Stimulated activated CD4-positive, alpha-beta T cell treated with anti-CD3 and anti-CD28 coated beads, TNF-alpha, amount 100 ng/mL, for 4 hours (primary cell): ENCODE data around the gene APEH.
"Not testable (repeated sequence)": the region's sequence is repeated elsewhere in the genome, so short reads cannot be mapped to it uniquely, and the experiment has no call there.

Experiments
- DNase-seq, 3 experiments: peaks; one replicate each; pipeline ENCODE4 v3.0.0-alpha.2; 2020; ENCODE audit warnings: low read depth in 3 of 3

Gene APEH

GRCh38 chr3:49668861-49669260, 5.3 kb upstream of the APEH start:
- no peak for DNase-seq

DNA sequence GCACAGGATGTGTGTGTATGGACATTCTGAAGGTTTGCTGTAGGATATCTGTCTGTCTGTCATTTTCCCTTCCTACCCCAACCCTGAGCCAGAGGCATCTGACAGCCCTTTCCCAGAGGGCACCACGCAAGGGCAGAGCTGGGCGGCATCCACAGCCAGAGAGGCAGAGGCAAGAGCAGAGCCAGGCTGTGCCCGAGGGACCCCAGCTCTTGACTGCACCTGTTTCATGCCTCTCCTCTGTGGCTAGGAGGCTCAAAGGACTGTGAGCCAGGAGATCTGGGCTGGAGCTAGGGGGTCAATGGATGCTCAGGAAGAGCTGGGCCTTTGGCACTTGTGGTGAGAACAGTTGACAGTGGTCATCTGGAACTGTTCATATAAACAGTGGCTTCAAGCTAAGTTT, 4.8 kb upstream of the APEH start:
- DNase-seq, result no peak

DNA sequence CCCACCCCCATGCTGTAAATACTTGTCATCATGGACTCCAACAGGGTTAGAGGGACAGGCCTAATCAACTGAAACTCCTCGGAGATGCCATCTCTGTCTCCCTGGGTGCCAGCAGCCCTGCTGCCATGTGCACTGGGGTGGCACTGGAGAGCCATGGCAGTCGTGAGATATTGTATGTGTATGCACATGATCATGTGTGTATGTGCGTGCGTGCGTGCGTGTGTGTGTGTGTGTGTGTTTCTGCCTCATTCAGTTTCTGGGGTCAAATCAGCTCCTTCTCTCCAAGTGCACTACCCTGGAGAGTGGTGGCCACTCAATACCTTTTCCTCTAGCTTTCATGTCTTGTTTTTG, 3.2 kb upstream of the APEH start:
- DNase-seq, result no peak

DNA sequence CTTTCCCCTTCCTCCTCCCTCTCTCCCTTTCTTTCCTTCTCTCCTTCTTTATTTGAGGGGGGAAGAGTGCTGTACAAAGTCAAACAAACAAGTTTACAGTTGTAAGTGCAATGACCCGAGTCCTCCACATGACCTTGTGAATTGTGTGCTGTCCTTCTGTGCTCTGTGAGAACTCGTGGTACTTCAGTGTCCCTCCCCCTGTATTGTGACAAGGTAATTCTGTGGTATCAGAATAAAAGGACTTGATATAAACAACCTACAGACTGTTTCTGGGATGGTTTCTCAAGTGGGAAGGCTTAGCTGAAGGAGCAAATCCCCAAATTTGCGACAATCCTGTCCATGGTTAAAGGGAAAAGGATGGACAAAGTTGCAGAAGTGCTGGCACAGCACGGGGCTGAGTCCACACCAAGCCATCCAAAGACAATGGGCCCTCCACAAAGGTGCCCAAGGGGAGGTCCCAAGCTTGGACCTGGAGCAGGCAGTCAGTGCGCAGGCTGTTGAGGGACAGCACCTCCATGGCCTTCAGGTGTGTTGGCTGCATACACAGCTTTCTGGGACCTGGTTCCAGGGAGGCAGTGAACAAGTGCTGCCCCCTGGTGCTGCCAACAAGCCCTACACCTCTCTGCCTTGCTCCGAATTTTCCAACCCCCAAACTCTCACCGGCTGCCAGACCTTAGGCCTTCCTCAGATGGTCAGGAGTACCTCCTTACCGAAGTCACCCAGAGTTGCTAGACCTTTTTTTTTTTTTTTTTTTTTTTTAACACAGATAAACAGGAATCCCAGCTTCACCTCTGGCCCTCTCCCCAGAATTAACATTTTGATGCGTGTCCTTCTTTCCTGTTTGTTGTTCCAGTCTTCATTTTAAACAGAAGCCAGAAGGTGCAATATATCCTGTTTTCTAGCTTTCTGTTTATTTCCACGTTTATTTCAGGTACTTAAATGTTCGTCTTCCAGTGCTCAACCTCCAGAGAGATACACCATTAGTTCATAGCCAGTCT, 2.6 kb upstream of the APEH start:
- DNase-seq, result peak; percentile 46 to 60 (median 54)

GRCh38 chr3:49673121-49673714, 933 bp upstream of the APEH start:
- no peak for DNase-seq

DNA sequence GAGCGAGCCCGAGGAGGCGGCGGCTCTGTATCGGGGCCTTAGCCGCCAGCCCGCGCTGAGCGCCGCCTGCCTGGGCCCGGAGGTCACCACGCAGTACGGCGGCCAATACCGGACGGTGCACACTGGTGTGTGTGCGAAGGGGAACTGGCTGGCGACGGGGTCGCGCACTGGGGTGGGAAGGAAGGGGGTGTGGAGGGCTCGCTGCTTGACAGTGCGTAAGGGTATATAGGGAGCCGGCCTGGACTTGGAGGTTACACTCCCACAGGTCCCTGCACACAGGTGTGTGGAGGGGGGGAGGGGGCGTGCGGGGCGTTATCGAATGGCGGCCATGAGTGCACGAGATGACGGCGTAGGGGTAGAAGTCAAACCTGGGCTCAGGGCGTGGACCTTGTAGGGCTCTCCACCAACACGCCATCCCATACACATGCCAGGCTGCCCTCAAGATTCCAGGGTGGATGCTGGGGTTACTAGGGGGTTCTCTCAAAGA, 389 bp downstream of the APEH start:
- peak in 1 of 3 experiments; percentile 33 for DNase-seq

DNA sequence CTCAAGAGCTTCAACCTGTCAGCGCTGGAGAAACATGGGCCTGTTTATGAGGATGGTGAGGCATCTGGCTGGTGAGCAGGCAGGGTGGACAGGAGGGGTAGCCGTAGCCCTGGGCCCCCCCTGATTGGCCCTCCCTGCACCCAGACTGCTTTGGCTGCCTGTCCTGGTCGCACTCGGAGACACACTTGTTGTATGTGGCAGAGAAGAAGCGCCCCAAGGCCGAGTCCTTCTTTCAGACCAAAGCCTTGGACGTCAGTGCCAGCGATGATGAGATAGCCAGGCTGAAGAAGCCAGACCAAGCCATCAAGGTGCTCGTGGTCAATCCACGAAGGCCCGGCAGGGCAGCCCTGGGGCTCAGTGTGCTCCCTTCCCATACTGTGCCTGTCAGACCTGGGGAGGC, 1.8 kb downstream of the APEH start:
- DNase-seq, result no peak

DNA sequence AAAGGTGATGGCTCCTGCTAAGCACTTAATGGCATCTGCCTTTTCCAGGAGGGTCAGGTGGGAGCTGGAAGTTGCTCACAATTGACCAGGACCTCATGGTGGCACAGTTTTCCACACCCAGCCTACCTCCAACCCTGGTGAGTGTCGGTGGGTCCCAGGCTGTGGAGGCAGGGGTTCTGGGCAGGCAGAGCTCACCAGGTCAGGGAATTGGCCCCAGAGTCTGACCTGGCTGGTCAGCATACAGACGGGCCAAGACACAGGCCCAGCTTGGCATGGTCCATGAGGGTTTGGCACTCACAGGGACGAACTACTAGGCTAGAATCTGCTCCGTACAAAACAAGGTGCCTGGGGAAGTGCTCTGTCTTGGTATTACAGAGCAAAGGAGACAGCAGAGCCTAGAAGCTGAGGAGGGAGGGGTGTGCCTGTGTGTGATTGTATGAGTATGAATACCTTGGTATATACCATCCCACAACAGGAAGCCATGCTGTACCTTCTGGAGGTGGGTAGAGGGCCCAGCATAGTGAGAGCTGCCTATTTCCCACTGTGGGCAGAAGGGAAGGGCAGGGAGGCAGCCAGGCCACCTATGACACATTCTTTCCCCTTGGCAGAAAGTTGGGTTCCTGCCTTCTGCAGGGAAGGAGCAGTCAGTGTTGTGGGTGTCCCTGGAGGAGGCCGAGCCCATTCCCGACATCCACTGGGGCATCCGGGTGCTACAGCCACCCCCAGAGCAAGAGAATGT, 6.5 kb downstream of the APEH start:
- no peak for DNase-seq

DNA sequence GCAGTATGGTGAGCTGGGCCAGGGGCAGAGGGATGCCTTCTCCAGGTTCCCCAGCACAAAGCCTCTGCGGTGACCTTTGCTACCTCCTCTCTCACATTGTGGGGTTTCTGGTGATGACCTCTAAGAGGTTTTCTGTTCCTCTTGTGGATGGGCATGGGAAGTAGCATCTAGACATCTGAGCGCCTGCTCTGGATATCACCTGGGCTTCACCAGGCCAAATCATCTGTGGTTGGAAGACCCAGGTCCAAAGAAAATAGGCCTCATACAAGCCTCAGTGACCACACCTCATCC, 7.0 kb downstream of the APEH start:
- no peak for DNase-seq

- no peak for DNase-seq
These were observed 7.4 kb downstream of the APEH start for GRCh38 chr3:49681543-49681942.

DNA sequence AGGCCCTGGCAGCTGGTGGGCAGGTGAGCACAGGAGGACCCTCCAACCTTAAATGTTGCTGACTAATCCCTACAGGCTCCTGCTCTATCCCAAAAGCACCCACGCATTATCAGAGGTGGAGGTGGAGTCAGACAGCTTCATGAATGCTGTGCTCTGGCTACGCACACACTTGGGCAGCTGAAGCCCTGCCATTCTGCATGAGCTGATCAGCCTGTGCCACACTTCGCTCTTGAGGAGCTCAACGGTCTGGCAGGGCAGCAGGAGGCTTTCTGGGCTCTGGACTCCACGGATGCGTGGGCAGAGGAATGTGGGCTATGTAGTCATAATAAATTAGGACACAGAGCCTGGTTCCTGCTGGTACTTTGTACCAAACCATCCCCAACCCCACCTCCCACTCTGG, 9.0 kb downstream of the APEH start:
- no peak for DNase-seq

- not testable (repeated sequence) for DNase-seq
These were observed 10.3 kb downstream of the APEH start for GRCh38 chr3:49684453-49684852.

DNA sequence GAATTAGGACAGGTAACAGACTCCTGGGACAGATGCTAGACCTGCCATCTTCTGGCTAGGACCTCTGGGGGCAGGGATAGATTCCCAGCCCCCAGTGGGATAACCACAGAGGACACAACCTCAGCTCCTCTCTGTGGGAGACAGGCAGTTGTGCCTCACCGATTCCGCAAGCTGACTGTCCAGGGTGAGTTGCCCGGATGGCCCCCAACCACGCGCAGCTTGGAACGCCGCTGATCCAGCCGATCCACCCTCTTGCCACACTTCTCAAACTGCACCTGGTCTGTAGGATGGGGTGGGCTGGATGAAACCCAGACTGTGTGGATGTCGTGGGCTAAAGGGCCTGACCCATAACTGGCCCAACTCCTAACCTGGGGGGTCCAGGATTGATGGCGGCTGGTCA, 11.0 kb downstream of the APEH start:
- DNase-seq, result not testable (repeated sequence)

DNA sequence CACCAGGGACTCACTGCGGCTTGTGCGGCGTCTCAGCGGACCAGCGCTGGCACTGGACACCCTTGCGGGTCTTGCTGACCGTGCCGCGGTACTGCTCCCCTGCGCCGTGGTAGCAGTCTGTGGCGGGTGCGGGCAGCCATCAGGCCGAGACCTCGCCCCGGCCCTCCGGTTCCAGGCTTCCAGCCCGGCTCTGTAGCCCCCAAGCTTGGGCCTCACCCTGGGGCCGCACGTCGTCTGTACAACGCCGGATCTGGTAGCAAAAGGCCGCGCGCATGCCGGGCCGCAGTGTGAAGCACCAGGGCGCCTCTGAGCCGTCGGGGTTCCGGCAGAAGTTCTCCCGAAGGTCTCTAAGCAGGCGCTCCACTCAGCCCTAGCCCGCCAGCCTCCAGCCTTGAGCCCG, 11.7 kb downstream of the APEH start:
- DNase-seq, result not testable (repeated sequence)

GRCh38 chr3:49686346-49686745, 12.2 kb downstream of the APEH start:
- not testable (repeated sequence) for DNase-seq

- not testable (repeated sequence) for DNase-seq
These were observed 12.7 kb downstream of the APEH start for GRCh38 chr3:49686769-49687423.

GRCh38 chr3:49687424-49687795, 13.3 kb downstream of the APEH start:
- DNase-seq, result not testable (repeated sequence)

DNA sequence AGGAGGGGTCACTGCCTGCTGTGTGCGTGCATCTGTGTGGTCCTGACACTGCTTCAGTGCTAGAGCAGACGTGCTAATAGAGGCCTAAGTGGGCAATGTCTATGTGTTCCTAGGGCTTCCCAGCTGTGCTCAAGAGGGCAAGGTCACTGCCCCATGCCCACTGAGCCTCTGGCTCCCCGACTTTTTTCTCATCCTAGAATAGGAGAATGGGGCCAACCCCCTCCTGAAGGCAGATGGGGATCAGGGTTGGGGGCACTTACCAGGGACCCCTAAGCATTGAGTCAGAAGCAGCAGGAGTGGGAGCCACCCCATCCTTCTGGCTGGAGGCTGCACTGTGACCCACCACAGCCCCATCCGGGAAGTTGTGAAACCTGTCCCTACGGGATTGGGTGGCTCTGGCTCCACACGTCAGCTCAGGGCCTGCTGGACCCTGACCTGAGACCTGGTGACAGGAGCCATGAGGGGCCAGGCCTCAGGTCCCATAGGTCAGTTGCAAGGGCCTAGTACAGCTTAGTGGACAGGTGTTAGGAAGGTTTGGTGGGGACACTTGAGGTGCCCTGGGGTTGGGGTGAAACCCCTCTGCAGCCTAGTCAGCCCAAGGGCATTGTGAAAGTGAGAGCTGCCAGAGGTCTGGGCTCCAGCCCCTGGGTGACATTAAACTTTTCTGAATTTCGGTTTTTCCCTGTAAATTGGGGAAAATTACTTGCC, 14.3 kb downstream of the APEH start:
- not testable (repeated sequence) for DNase-seq

DNA sequence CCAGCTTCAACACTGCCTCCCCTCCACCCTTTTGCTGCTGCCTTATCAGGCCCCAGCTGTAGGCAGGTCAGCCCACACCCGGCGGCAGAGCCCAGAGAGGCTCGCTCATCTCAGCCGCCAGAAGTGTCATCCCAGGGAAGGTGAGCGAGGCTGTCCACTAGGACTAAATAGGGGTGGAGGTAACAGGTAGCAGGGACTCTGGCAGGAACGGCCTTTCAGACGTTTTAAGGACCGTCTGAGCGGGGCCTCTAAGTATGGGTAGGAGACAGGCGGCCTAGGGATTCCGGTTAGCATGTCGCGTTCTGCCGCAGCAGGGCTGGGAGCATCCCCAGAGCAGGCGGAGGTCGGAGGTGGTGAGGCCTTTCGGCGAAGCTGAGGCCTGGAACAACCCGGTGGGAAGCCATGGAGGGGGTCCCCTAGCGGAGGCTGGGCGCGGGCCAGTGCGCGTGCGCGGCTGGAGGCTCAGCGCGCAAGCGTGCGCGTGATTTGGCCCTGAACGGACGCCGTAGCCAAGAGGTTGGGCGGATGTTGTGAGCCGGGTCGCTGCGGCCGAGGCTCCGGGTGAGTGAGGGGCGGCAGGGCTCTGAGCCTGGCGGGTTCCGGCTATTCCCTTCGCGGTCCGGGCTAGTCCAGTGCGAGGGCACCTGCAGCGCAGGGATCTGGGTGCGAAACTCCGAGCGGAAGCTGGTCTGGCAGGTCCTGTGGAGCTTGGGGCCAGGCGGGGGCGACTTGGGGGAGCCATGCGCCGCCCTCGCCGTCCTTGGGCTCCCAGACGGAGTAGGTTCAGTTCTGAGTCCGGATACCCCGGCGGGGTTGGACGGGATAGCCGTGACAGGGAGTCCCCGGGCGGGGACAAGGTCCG, 15.1 kb downstream of the APEH start, which contains the start of the genes MST1 and RNF123:
TSS of gene MST1 (minus strand) at position 429 of the 862 bp plus-strand sequence. CDS start 783 bp downstream, outside the sequence.
TSS of gene RNF123 (plus strand) at position 512 of the 862 bp plus-strand sequence. CDS start 1,609 bp downstream, outside the sequence.
- peak; percentile 81 to 89 (median 85) for DNase-seq
